Cerebellar nuclear complex (tissue), 1 donor: ENCODE measurements around the gene CD226.
"Not testable (repeated sequence)": the region's sequence is repeated elsewhere in the genome, so short reads cannot be mapped to it uniquely, and the experiment has no call there.

Source experiments
- DNase-seq, 2 experiments: peaks; one replicate each; lab custom pipeline; 2025; lab: John Stamatoyannopoulos, UW

CD226 gene

DNA sequence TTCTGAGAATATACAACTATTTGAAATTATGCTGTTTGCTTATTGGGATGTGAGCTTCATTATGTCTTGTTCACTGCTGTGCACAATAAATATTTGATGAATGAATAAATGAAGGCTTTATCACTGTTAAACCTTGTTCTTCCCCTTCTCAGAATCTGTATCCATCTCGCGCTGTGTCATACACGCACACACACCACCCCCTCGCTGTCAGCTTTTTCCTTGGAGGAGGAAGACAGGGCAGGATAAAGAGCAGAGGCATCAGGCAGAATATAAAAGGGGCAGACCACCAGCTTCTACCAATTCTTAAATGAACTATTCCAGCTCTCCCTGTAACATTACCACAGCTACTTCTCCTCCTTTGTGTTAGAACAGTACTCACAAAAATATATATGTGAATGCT lies 75.0 kb downstream of the CD226 start:
- no peak for DNase-seq

DNA sequence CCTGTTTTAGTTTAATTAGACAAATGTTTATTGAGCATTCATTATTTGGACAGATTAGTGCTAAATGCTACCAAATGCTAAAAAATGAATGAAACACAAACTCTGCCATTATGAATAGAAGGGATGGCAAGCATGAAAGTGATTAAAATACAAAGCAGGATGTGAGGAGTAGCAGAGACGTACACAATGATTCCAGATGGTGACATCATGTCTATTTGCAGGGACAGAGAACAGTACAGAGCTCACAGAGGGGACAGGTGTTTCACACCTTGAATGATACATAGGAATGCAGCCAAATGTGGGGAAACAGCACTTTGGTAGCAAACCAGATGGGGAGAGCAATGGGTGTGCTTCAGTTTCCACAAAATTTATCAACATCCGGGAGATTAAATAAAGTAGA lies 76.3 kb downstream of the CD226 start:
- DNase-seq: no peak

DNA sequence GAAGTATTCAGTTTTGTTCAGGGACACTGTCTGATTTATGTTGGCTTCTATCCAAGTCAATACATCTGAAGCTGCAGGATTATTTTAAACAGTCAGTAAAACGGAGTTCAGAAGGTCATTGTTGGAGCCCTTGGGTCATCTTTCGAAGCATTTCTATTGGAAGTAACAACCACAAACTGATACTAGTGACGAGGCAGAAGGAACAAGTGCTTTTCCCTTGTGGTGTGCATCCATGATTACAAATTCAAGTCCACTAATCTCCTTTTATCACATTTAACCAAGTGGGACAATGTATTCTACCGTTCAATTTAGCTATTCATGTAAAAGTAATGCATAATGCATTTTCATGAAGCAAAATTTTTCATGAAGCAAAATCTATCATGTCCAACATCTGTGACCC lies 76.9 kb downstream of the CD226 start:
- DNase-seq: no peak

- DNase-seq: no peak
Observed at GRCh38 chr18:69866212-69866611, 81.5 kb downstream of the CD226 start.

- DNase-seq: no peak
Observed at GRCh38 chr18:69865776-69866175, 81.9 kb downstream of the CD226 start.

DNA sequence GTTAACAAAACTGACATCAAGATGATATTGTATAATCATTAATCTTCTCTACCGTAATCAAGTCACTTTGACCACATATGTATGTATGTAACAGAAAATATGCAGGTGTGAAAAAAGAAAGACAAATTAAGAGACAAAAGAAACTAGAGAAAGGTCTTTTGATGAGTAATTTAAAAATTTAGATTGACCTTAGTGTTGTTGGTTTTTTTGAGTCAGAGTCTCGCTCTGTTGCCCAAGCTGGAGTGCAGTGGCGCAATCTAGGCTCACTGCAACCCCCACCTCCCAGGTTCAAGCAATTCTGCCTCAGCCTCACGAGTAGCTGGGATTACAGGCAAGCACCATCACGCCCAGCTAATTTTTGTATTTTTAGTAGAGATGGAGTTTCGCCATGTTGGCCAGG lies 82.9 kb downstream of the CD226 start:
- not testable (repeated sequence) for DNase-seq

DNA sequence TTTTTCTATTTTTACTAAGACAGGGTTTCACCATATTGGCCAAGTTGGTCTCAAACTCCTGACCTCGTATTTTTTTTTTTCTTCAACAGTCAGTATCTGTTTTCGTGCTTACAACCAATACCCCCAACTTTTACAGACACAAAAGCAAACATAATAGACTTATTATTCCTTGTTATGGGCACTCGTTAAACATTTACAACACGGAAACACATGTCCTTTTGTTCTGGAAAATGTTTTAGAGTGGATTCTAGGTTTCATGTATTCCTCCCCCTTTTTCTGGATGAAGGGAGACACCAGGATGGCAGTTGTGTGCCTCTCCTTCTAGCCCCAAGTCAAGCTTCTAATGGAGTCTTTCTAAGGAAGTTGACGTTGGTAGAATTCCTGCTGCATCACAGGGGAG lies 88.8 kb downstream of the CD226 start:
- no peak for DNase-seq

GRCh38 chr18:69854455-69854854 lies 93.2 kb downstream of the CD226 start:
- no peak for DNase-seq

- no peak for DNase-seq
Observed at GRCh38 chr18:69853051-69853450, 94.6 kb downstream of the CD226 start.

DNA sequence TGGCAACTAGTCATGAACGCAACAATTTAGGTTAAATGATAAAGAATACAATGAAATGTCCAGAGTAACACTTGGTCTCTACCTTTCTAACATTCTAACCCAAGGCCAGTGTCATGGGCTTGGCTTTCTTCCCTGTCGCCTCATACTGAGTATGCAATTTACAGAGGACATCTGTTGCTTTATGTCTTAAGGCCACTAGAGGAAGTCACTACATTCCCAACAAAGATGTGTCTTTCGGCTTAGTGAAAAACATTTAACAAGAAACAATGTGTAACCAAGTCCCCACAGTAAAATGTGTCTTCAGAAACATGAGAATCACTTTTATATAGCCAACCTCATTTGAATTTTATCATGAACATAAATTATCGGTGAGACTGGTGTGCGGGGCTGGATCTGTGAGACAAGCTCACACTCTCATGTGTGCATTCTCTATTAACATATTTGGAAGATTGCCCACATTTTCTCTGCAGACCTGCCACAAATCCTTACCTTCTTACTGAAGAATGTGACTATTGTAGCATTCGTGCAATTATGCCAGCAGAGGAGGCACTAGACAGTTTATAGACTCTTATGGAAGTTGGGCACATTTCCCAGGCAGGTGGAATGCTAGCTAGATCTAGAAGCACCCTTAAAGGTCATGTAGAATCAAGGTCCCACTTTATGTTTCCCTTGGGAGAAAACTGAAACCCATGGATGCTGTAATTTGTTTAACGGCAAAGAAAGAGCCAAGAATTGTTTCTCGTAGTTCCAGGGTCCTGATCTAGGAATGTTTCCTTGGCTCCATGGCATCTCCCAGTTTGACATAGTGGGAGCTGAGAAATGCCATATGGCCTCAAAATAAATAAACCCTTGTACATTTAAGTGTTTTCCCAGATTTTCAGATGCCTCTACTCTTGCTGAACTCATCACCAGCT lies 101.8 kb downstream of the CD226 start:
- DNase-seq: no peak

- DNase-seq: no peak
Observed at GRCh38 chr18:69844656-69845055, 103.0 kb downstream of the CD226 start.

- DNase-seq: no peak
Observed at GRCh38 chr18:69843015-69843414, 104.7 kb downstream of the CD226 start.

GRCh38 chr18:69841117-69841516 lies 106.6 kb downstream of the CD226 start:
- no peak for DNase-seq

DNA sequence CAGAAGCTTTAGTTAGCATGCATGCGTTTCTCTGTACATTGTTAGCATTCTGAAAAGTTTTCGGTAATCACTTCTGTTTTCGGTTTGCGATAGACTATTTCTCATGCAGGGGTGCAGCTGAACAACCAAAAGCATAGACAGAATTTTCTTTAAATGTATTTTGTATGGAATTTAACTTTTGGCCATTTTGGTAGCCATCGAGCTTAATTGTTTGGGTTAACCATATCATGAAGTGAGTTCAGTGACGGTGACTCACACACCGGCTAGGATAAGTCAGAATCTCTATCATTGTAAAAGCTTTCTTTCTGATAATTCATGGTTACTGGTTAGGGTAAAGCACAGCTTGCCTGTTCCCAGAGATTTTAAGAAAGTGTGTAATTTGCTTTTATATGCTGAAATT lies 107.2 kb downstream of the CD226 start:
- DNase-seq: no peak

- peak; percentile 85 to 90 for DNase-seq
Observed at GRCh38 chr18:69840001-69840400, 107.7 kb downstream of the CD226 start.

DNA sequence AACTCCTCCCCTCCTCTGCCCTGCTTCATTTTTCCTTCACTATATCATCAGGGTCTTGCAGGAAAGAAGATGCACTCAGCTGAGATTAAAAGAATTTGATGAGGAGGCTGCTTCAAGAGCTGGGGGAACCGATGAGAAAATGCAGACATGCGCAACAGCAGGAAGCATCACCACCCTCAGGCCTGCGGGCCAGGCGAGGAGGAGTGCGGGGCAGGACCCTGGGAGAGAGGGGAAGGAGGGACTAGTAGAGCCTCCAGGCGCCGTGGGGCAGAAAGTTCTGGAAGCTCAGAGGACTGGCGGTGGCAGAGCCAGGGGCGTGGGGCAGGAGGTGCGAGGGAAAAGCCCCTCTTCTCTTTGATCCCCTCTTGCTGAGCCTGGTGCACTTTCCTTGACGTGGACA lies 108.2 kb downstream of the CD226 start:
- no peak for DNase-seq

DNA sequence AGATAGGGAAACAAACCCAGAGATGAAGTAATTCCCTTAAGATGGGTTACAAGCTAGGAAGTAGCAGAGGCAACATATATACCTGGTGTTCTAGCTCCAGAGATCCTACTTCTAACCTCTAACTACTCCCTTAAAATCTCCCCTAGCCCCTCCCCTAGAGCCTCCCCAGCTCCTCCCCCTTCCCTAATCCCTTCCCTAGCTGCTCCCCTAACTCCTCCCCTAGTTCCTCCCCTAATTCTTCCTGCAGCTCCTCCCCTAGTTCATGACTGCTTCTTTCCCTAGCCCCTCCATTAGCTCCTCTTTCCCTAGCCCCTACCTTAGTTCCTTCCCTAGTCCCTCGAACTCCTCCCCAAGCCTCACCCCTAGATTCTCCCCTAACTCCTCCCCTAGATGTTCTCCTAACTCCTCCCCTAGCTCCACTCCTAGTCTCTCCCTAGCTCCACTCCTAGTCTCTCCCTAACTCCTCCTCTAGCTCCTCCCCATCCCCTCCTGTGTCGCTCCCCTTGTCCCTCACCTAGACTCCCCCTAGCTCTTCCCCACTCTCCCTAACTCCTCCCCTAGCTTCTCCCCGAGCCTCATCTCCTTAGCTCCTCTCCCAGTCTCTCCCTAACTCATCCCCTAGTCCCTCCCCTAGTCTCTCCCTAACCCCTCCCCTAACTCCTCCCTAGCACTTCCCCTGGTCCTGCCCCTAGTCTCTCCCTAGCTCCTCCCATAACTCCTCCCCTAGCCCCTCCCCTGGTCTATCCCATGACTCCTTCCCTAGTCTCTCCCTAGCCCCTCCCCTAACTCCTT lies 108.9 kb downstream of the CD226 start:
- DNase-seq: no peak

DNA sequence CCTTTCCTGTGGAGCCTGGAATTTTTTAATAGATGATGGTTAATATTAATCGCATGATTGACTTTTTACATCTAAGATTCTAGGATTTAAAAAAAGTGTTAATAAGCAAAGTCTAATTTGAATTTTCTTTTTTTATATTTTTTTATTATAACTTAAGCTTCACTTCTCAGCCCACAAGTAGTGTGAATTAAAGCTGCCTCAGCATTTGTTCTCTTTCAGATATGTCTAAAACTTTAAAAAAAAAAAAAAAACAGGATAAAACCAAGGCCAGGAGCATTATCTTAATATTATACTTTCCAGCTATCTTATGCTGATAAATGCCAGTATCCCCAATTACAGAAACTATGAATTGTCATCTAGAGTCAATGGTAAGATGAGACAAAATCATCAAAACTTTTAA lies 109.7 kb downstream of the CD226 start:
- DNase-seq: no peak

DNA sequence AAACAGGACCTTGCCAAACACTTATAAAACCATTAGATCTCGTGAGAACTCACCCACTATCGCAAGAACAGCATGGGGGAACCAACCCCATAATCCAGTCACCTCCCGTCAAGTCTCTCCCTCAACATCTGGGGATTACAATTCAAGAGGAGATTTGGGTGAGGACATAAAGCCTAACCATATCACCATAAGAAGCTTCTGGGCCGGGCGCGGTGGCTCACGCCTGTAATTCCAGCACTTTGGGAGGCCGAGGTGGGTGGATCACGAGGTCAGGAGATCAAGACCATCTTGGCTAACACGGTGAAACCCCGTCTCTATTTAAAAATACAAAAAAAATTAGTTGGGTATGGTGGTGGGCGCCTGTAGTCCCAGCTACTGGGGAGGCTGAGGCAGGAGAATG lies 112.7 kb downstream of the CD226 start:
- not testable (repeated sequence) for DNase-seq

- DNase-seq: no peak
Observed at GRCh38 chr18:69830189-69830588, 117.5 kb downstream of the CD226 start.

- no peak for DNase-seq
Observed at GRCh38 chr18:69820538-69820937, 127.1 kb downstream of the CD226 start.

DNA sequence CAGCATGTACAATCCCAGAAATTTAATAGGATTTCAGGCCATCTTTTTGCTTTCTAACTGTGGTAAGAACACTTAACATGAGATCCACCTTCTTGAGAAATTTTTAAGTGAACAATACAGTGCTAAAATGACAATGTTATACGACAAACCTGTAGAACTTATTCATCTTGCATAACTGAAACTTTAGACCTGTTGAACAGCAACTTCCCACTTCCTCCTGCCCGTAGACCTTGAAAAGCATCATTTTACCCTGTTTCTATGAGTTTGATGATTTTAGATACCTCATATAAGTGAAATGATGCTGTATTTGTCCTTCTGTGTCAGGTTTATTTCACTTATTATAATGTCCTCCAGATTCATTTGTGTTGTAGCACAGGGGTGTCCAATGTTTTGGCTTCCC lies 128.2 kb downstream of the CD226 start:
- no peak for DNase-seq

DNA sequence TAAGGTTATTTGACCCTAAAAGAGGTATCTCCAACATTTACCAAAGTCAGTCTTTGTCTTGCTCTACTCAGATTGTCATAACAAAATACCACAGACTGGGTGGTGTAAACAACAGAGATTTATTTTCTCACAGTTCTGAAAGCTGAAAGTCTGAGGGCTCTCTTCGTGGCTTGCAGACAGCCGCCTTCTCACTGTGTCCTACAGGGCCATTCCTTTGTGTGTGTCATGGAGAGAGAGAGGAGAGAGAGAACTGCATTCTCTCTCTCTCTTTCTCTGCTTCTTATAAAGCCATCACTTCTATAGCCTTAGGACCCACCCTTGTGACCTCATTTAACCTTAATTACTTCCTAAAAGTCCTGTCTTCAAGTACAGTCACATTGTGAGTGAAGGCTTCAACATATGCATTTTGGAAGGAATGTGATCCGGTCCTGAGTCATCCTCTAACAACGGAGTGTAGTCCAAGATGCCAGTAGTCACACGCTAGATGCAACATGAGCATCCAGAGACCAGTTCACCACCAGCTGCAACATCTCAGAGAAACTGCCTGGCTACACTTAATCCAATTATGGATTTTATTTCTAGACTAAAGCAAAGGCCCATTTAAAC lies 130.2 kb downstream of the CD226 start:
- no peak for DNase-seq
